ENCODE measurements around the gene TRAPPC2. TPM values are rescaled to one million over a fixed set of nuclear protein-coding genes. Genes with fewer than 3 reads are reported as not detected.

Gene TRAPPC2
- total RNA-seq, 1 experiment from 2014 or later = 23.6 TPM

DNA sequence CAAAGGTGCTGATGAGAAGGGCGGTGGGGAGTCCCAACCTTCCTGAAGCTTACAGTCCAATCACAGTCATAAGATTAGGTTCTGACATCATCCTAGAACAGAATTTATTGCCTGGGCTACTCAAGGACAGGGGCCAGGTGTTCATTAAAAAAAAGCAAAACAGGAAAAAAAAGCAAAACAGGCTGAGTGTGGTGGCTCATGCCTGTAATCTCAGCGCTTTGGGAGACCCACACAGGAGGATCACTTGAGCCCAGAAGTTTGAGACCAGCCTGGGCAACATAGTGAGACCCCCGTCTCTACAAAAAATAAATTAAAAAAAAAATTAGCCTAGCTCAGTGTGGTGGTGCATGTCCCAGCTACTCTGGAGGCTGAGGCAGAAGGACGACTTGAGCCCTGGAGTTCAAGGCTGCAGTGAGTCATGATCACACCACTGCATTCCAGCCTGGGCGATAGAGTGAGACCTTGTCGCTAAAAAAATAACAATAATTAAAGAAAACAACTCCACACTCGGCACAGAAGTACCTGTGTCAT is 42.5 kb downstream of the TRAPPC2 start:
- Histone ChIP-seq H3F3A (ENCODE audit: insufficient read depth, low read depth) (peaks cover 30% of the 10 kb centered on the region; the same call in 1 of the 2 replicates), H3K79me2 (ENCODE audit: low read depth) (peaks cover 76% of the 10 kb centered on the region), H3K9me3 (ENCODE audit: insufficient read depth, low read depth) (no peaks in the 10 kb centered on the region), H3K27me3 (ENCODE audit: insufficient read depth, low read depth) (no peaks in the 10 kb centered on the region), H3K4me3 (no peak overlapping the region; the same call in 1 of the 2 replicates), H3K27ac (peak overlapping the region; percentile 90), H3K9me2 (ENCODE audit: insufficient read depth) (no peaks in the 10 kb centered on the region), H3K4me1 (replicated peaks; ENCODE audit: insufficient read depth) (peaks cover 50% of the 10 kb centered on the region), H4K20me1 (ENCODE audit: insufficient read depth) (peaks cover 7% of the 10 kb centered on the region; the same call in 1 of the 2 replicates), H3K36me3 (ENCODE audit: low read depth) (peaks cover 6% of the 10 kb centered on the region; the same call in 1 of the 2 replicates), H2AFZ (no peak overlapping the region), H3K4me2 (peak overlapping the region; percentile 96)
- ChIA-PET CTCF (interaction anchor here (0.6 kb wide), 2 partner anchors 153 to 186 kb away, joined by 3 to 5 read pairs; no protein-coding TSS in a partner anchor), POLR2A (ENCODE audit: unreplicated experiment) (no interaction called here)
- no peak for TF ChIP-seq EZH2 (IDR thresholded peaks at IDR 0.05; ENCODE audit: low read depth)
- TF ChIP-seq, protein P1, sequence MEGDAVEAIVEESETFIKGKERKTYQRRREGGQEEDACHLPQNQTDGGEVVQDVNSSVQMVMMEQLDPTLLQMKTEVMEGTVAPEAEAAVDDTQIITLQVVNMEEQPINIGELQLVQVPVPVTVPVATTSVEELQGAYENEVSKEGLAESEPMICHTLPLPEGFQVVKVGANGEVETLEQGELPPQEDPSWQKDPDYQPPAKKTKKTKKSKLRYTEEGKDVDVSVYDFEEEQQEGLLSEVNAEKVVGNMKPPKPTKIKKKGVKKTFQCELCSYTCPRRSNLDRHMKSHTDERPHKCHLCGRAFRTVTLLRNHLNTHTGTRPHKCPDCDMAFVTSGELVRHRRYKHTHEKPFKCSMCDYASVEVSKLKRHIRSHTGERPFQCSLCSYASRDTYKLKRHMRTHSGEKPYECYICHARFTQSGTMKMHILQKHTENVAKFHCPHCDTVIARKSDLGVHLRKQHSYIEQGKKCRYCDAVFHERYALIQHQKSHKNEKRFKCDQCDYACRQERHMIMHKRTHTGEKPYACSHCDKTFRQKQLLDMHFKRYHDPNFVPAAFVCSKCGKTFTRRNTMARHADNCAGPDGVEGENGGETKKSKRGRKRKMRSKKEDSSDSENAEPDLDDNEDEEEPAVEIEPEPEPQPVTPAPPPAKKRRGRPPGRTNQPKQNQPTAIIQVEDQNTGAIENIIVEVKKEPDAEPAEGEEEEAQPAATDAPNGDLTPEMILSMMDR (conservative IDR thresholded peaks at IDR 0.05) = no peak
- no peak for DNase-seq
- no TSS peak for BruUV-seq (replicated peaks)
- intact Hi-C loops (cut with micrococcal nuclease; ENCODE audit: unreplicated experiment) = loop anchor here (1.0 to 2.0 kb wide), 2 partner anchors 34 to 43 kb away; partner anchors contain the start of genes OFD1 and TRAPPC2

DNA sequence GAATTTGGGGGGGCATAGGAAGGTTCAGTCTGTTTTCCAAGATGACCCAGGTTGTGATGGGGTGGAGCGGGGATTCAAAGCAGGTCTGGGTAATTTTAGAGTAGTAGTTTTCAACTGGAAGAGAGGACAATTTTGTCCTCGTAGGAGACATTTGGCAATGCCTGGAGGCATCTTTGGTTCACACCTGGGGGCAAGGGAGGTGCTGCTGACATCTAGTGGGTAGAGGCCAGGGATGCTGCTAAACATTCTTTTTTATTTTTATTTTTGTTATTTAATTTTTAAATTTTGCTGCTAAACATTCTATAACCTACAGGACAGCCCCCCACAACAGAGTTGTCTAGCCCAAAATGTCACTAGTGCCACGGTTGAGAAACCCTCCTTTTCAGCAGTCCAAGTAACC is 43.6 kb downstream of the TRAPPC2 start:
- peaks cover 51% of the 10 kb centered on the region for H3K4me1 ChIP-seq (replicated peaks; ENCODE audit: insufficient read depth)
- no peaks in the 10 kb centered on the region for H3K9me3 ChIP-seq (ENCODE audit: insufficient read depth, low read depth)
- BruUV-seq (replicated peaks) = no TSS peak
- no peak for TF ChIP-seq EZH2 (IDR thresholded peaks at IDR 0.05; ENCODE audit: low read depth)
- TF ChIP-seq, protein P1 (conservative IDR thresholded peaks at IDR 0.05) = peak; percentile 52; the same call in 1 of the 2 replicates
- peaks cover 65% of the 10 kb centered on the region for H3K79me2 ChIP-seq (ENCODE audit: low read depth)
- ChIA-PET POLR2A (ENCODE audit: unreplicated experiment) (no interaction called here), CTCF (interaction anchor here (0.6 kb wide), 1 partner anchor 10 kb away, joined by 5 read pairs; no protein-coding TSS in a partner anchor)
- intact Hi-C loops (cut with micrococcal nuclease; ENCODE audit: unreplicated experiment) = loop anchor here (1.0 kb wide), 1 partner anchor 33 kb away; no protein-coding TSS in a partner anchor
- no peak overlapping the region for H2AFZ ChIP-seq
- H3K27ac ChIP-seq = peak overlapping the region; percentile 82
- H3K27me3 ChIP-seq (ENCODE audit: insufficient read depth, low read depth) = no peaks in the 10 kb centered on the region
- no peak for DNase-seq
- H3K9me2 ChIP-seq (ENCODE audit: insufficient read depth) = no peaks in the 10 kb centered on the region
- peaks cover 30% of the 10 kb centered on the region; the same call in 1 of the 2 replicates for H3F3A ChIP-seq (ENCODE audit: insufficient read depth, low read depth)
- H3K36me3 ChIP-seq (ENCODE audit: low read depth) = peaks cover 6% of the 10 kb centered on the region; the same call in 1 of the 2 replicates
- H4K20me1 ChIP-seq (ENCODE audit: insufficient read depth) = peaks cover 7% of the 10 kb centered on the region; the same call in 1 of the 2 replicates
- peak overlapping the region; percentile 63 for H3K4me3 ChIP-seq
- peak overlapping the region; percentile 96 for H3K4me2 ChIP-seq

DNA sequence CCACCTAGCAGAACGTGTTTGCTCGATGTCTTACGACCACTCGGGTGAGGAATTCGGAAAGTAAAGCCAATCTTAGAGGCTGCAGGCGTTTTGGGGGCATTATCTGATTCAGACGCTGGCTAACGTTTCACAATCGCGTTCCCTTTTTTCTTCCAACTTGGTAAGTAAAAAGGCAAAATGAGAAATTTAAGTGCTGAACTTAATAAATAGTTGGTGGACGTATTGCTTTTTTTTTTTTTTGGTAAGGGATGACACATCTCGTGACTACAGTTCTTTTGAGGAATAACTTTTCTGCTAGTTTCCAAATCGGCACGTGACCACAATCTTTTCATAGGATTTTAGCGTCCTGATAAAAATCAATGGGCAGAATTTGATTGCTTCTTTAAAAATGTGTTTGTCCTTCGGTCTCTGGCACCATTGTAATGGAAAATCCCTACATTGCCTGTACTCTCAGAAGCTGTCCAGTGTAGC is 44.6 kb downstream of the TRAPPC2 start:
- POLR2A ChIA-PET (ENCODE audit: unreplicated experiment) = no interaction called here
- BruUV-seq (replicated peaks) = TSS peak; percentile 55
- 0 out of 2 replicates have a peak, but pooled peaks cover under 1% of the 10 kb centered on the region for H4K20me1 ChIP-seq (ENCODE audit: insufficient read depth)
- H3K9me2 ChIP-seq (ENCODE audit: insufficient read depth) = no peaks in the 10 kb centered on the region
- peak overlapping the region; percentile 82 for H3K27ac ChIP-seq
- peak overlapping the region; percentile 63 for H3K4me3 ChIP-seq
- peaks cover 35% of the 10 kb centered on the region; the same call in 1 of the 2 replicates for H3F3A ChIP-seq (ENCODE audit: insufficient read depth, low read depth)
- peak overlapping the region; percentile 60; the same call in 1 of the 2 replicates for H2AFZ ChIP-seq
- H3K4me1 ChIP-seq (replicated peaks; ENCODE audit: insufficient read depth) = peaks cover 55% of the 10 kb centered on the region
- intact Hi-C loops (cut with micrococcal nuclease; ENCODE audit: unreplicated experiment) = loop anchor here (1.0 kb wide), 1 partner anchor 20 kb away; no protein-coding TSS in a partner anchor
- no peaks in the 10 kb centered on the region for H3K27me3 ChIP-seq (ENCODE audit: insufficient read depth, low read depth)
- CTCF ChIA-PET = no interaction called here
- H3K36me3 ChIP-seq (ENCODE audit: low read depth) = no peaks in the 10 kb centered on the region
- DNase-seq = no peak
- TF ChIP-seq, protein P1 (conservative IDR thresholded peaks at IDR 0.05) = no peak
- no peaks in the 10 kb centered on the region for H3K9me3 ChIP-seq (ENCODE audit: insufficient read depth, low read depth)
- H3K79me2 ChIP-seq (ENCODE audit: low read depth) = peaks cover 55% of the 10 kb centered on the region
- H3K4me2 ChIP-seq = peak overlapping the region; percentile 96

Data from PC-9 (cell line).